ENCODE measurements around the gene HMX1.

Gene HMX1

GRCh38 chr4:8867624-8868320, 3.9 kb downstream of the HMX1 start:
- no peak for DNase-seq

DNA sequence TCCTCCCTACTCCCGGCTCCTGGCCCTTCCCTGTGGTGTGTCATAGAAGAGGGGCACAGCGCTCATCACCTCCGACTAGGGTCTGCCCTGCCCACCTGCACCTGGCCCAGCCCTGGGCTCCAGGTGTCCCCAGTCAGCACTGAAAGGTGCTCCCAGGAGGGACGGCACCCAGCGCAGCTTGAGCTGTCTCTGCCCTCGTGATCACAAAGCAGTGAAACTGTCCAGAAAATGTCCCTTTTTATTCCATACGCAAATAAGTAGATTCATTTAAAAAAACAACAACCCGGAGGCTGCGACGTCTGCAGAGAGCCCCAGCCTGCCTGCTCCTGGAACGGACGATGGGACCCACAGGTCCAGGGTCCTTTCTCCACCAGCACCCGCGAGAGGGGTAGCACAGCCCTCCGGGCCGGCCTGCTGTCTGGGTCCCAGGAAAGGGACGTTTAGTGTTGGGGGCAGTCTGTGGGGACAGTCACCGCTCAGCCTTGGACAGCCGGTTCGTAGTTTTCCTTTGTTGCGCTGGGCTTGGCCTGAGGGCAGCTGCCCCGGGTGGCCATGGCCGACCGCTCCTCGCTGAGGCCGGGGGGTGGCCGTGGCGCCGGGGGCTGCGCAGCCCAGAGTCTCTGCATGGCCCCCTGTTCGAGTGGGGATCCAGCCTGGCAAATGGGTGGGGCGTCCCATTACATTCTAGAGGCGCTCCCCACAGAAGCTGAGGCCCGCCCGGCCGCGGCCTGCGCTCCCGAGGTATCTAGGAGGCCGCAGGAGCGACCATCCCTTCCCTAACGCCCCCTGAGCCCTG, 4.6 kb downstream of the HMX1 start:
- DNase-seq = no peak

DNA sequence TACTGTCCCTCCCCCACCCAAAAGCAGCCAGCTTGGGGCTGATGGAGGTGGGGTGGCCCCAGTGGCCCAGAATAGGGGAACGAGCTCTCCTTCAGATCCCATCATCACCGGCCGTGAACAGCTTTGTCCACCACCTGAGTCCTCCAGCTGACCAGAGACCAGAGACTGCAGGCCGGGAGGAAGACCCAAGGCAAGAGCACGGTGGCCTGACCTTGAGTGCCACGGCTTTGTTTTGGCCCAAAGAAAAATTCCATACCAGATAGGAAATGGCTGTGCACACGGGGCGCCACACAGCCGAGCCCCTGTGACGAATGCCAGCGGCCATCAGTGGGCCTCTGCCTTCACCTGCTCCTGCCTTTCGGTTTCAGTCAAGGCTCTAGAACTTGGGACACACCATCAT, 5.2 kb downstream of the HMX1 start:
- no peak for DNase-seq

DNA sequence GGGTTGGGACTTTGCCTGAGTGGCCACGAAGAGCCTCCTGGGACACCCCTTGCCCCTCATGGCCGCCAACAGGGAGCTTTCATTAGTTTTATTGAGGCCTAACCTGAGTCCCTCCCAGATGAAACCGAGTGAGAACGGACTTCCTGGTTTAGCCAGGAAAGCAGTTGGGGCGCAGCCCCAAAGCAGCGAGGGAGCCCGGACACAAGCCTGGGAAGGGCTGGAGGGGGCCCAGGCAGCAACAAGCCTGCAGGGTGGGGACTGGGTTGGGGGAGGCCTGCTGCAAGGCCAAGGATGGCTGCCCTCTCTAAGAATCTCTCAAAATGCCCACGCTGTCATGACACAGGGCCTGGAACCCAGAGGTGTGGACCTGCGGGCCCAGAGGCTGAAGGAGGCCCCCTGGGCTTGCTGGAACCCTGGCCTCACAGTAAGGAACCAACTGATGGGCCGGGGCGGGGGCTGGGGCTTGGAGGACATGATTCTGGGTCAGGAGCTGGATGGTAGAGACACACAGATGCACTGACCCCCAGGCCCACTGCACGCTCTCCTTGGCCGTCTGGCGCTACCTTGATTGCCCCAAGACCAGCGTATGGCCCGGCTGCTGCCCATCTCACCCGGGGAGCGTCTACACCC, 5.8 kb downstream of the HMX1 start:
- DNase-seq = no peak

DNA sequence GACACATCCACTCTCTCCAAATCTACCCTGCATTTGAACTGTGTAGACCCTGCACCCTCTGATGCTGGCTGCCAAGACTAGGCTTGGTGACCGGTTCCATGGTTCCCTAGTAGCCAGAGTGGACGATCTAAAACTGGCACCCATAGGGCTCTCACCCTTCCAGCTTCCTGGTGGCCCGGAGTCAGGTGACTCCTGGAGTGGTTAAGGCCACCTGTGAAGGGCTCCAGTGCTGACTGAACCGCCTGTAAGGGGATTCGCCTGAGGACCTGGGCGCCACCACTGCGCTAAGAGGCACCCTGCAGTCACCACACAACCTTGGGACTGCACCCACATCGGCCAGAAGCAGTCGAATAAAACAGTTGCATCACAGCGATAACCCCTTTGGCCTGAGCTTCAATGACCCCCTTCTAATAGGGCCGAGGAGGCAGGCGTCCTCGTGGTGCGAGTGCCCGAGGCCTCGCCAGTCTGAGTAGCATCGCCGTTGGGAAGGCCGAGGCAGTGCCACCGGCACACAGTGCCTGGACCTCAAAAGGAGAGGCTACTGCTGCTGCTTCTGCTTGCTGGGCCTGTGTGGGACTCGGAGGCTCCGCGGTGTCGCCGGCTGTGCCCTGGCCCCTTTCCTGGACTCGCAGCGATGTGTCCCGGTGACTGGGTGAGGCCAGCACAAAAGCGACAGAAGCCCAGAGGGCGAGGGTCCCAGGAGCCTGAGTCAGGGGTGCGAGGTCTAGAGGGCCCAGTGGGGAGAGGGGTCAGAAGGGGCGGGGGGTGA, 6.5 kb downstream of the HMX1 start:
- no peak for DNase-seq

- no peak for DNase-seq
These were observed 7.7 kb downstream of the HMX1 start for GRCh38 chr4:8863686-8864682.

- DNase-seq = no peak
These were observed 8.6 kb downstream of the HMX1 start for GRCh38 chr4:8862800-8863685.

GRCh38 chr4:8862334-8862733, 9.3 kb downstream of the HMX1 start:
- DNase-seq = no peak

GRCh38 chr4:8861576-8862295, 9.9 kb downstream of the HMX1 start:
- DNase-seq = no peak

GRCh38 chr4:8860892-8861575, 10.6 kb downstream of the HMX1 start:
- no peak for DNase-seq

DNA sequence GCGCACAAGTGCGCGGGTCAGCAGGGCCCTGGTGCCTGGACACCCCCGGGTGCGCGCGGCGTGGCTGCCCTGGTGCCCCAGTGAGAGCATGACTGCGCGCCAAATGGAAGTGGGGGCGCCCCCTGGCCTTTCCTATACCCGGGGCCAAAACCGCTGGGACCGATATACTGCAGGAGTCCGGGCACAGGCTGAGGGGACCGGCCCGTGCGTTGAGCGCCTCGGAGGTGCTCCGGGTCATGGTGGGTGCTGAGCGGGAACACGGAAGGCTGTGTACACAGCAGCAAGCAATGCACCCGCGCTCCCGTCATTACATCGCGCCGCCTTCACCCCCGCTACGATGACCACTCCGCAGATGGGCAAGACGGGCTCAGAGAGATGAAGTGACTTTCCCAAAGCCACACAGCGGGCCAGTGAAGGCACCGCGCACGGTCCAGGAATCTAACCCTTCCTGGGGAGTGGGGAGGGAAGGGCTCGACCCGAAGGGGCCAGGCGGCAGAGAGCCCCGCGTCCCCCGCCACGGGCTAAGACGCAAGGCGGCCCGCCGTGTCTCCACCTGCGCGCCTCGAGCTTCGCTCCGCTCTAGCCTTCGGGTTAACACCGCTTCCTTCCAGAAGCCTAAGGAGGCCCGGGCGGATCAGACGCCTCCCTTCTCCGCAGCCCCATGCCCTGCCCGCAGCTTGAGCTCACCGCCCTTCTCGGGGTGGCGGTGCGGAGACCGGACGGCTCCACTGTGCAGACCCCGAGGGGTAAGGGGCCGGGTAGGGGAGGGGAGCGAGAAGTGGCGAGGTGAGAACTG, 11.3 kb downstream of the HMX1 start:
- DNase-seq = no peak

DNA sequence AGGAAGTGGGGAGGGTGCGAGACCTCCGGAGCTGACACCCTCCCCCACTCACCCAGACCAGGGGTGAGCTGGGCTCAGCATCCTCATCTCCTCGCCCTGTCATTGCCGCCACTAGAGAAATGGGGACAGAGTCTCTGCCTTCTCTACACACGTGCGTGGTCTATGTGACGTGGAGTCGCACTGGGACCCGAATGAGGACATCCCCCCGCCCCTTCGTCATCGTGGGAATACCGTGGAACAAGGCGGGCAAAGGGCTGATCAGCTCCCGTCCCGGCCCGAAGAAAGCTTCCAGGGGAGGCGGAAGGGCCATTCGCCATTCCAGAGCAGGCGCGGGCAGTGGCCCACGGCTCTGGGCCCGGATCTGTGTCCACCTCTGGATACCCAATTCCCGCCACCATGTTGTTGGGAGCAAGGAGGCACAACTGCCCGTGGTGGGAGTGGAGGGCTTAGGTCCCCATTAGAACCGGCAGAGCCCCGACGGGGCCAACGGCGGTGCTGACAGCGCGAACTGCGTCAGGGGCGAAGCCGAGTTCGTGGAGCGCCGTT, 12.0 kb downstream of the HMX1 start:
- no peak for DNase-seq

DNA sequence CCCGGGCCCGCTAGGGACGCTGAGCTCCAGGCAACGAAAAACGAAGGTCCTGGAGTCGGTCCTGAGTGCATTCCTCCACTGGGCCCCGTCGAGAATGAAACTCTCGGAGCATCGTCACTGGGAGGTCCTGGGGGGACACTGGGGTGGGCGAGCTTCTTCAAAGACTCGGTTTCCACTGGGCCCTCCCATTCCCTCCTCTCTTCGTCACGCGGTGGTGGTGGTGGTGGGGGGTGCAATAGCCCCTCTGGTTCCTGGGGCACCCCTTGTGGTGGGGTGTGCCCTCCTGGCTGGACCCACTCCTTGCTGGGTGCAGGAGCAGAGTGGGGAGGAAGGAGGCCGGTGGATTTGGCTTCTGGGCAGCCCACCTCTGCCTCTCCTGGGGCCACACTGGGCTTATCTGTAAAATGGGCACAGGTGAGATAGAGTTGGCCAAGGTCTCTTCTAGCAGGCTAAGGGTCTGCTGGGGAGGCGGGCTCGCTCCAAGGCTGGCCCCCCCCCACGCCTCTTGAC, 12.9 kb downstream of the HMX1 start:
- no peak for DNase-seq

GRCh38 chr4:8857766-8858700, 13.6 kb downstream of the HMX1 start:
- DNase-seq = no peak

DNA sequence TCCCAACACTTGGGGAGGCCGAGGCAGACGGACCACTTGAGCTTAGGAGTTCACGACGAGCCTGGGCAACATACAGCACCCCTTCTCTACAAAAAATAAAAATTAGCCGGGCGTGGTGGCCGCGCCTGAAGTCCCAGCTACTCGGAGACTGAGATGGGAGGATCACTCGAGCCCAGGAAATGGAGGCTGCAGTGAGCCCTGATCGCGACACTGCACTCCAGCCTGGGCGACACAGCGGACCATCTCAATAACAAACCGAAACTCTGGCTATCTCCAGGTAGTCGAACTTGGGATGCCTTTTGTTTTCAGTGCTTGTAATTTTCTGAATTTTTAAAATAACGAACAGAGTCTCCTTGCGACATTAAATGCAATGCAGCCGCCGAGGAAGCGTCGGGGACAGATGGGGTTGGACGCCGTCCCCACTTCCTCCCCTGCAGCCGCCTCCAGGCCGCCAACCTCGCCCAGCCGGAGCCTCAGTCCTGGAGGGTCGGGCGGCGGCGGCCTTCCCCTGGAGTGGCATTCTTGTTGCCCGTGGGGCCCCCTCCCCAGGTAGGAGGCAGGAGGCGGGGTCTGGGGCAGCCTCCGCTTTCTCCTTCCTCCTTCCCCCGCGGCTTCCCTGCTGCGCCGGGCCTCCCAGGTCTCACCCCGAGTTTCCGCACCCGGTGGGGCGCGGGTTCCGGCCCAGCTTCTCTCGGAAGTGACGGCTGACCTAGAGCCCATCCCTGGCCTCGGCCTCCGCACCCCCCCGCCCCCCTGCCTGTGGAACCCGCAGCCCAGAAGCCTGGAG, 14.6 kb downstream of the HMX1 start:
- DNase-seq = no peak

DNA sequence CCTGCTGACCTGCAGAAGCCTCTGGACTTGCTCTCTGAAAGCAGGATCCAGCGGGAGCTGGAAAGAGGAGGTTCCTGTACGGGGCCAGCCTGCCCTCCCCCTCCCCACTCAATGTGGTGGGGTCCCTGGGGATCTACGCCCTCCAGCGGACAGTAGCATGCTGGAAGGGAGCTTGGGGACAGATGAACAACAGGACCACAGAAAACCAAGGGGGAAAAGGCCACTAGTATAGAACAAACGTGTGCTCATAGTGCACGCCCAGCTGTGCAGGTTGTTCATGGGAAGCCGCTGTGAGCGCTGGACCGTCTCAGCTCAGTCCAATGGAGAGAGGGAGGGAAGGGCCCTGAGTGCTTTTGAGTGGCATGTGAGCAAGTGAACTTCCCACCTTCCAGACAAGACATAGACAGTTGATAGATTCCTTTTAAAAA, 15.8 kb downstream of the HMX1 start:
- no peak for DNase-seq
